ENCODE results near the gene CRYBG3. TPM values are rescaled to one million over a fixed set of nuclear protein-coding genes. Genes with fewer than 3 reads are reported as not detected.

CRYBG3 gene
- total and polyA plus RNA-seq, 4 donors: 1.1 to 9.5 (median 2.5) TPM

- no peak for DNase-seq (ENCODE audit: low spot score)
- WGBS: 94% methylated on average over 3 of the region's 3 CpGs
- Histone ChIP-seq H3K27ac (ENCODE audit: low read depth in 1 of 2, low read length in 2 of 2) (no peak overlapping the region), H3K4me3 (ENCODE audit: low read depth in 1 of 3, low read length in 3 of 3) (no peak overlapping the region), H3K9ac (ENCODE audit: low read depth in 1 of 2, low read length in 2 of 2) (no peak overlapping the region), H3K36me3 (ENCODE audit: control insufficient read depth in 4 of 4, insufficient read depth in 3 of 4, low read depth in 1 of 4, low read length in 3 of 4) (peaks cover 0 to 2% (median 0%) of the 10 kb centered on the region in 4 donors), H3K27me3 (ENCODE audit: control insufficient read depth in 4 of 4, insufficient read depth in 4 of 4, low read length in 3 of 4) (no peaks in the 10 kb centered on the region), H3K9me3 (ENCODE audit: control insufficient read depth in 4 of 4, low read length in 3 of 4) (no peaks in the 10 kb centered on the region), H3K4me1 (ENCODE audit: control insufficient read depth in 4 of 4, insufficient read depth in 4 of 4, low read length in 3 of 4) (no peaks in the 10 kb centered on the region)
- TF ChIP-seq REST (IDR thresholded peaks at IDR 0.05) (no peak), SP1 (IDR thresholded peaks at IDR 0.05) (no peak), ATF3 (IDR thresholded peaks at IDR 0.05) (no peak), RXRA (IDR thresholded peaks at IDR 0.05) (no peak), HNF4A (conservative IDR thresholded peaks at IDR 0.05) (no peak), HNF4G (IDR thresholded peaks at IDR 0.05) (no peak), CTCF (IDR thresholded peaks at IDR 0.05; ENCODE audit: low read depth, low read length, missing input control) (no peak), TAF1 (conservative IDR thresholded peaks at IDR 0.05) (no peak), YY1 (IDR thresholded peaks at IDR 0.05) (no peak), FOXA2 (IDR thresholded peaks at IDR 0.05) (no peak), RAD21 (IDR thresholded peaks at IDR 0.05) (no peak), JUND (IDR thresholded peaks at IDR 0.05) (no peak), EGR1 (IDR thresholded peaks at IDR 0.05; ENCODE audit: low read depth in 2 of 2) (no peak), FOXA1 (IDR thresholded peaks at IDR 0.05) (no peak), NR2F2 (IDR thresholded peaks at IDR 0.05) (no peak), MAX (IDR thresholded peaks at IDR 0.05) (no peak), GABPA (IDR thresholded peaks at IDR 0.05 in 1 of 2, conservative IDR thresholded peaks at IDR 0.05 in 1 of 2) (no peak), ZBTB33 (IDR thresholded peaks at IDR 0.05) (no peak)
Observed at GRCh38 chr3:97863775-97864174, 42.0 kb downstream of the CRYBG3 start.
